Measurements from ENCODE around the gene MDM4.
A peak's percentile ranks its signal among the peaks of the same experiment; 100 is the strongest.
"Not testable (repeated sequence)": the region's sequence is repeated elsewhere in the genome, so short reads cannot be mapped to it uniquely, and the experiment has no call there.

MDM4 gene

GRCh38 chr1:204521941-204522521, 5.8 kb downstream of the MDM4 start:
- peaks cover 61% of the 10 kb centered on the region for H3K4me1 Mint-ChIP-seq
- not testable (repeated sequence) for DNase-seq (ENCODE audit: low spot score in 2 of 2); H3K27ac Mint-ChIP-seq; ATAC-seq; H3K4me3 Mint-ChIP-seq; H3K9me3 Mint-ChIP-seq
- peaks cover 38% of the 10 kb centered on the region for H3K36me3 Mint-ChIP-seq

- H3K4me1 Mint-ChIP-seq: peaks cover 48% of the 10 kb centered on the region
- peaks cover 3% of the 10 kb centered on the region for H3K9me3 Mint-ChIP-seq
- DNase-seq (ENCODE audit: low spot score in 2 of 2) (no peak), ATAC-seq (peak; percentile 38)
- H3K4me3 Mint-ChIP-seq: no peak overlapping the region
- H3K27ac Mint-ChIP-seq: peak overlapping the region; percentile 18
- peaks cover 54% of the 10 kb centered on the region for H3K36me3 Mint-ChIP-seq
These were observed 7.5 kb downstream of the MDM4 start for GRCh38 chr1:204523605-204524215.

DNA sequence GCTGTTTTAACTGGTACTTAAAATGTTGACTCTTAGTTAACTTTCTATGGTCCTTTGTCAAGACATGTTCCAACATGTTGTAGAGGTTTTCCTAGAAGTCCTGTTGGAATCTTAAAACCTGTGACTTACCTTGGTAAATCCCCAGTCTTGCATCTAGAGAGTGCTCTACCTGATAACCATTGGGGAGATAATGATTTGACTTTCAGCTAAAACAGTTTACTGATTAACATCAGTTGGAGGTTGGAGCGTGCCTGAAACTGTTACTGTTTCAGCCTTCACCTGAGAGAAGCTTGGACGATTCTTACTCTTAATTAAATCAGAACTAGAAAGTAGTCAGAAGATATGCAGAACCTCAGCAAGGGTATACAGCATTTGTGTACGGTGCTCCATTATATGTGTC, 8.8 kb downstream of the MDM4 start:
- ATAC-seq: no peak
- Mint-ChIP-seq H3K4me1 (peaks cover 36% of the 10 kb centered on the region), H3K36me3 (peaks cover 67% of the 10 kb centered on the region), H3K4me3 (no peak overlapping the region), H3K27ac (peak overlapping the region; percentile 74), H3K9me3 (peaks cover 3% of the 10 kb centered on the region)
- DNase-seq (ENCODE audit: low spot score in 2 of 2): no peak

- H3K9me3 Mint-ChIP-seq: peaks cover 3% of the 10 kb centered on the region
- H3K4me3 Mint-ChIP-seq: no peak overlapping the region
- H3K36me3 Mint-ChIP-seq: peaks cover 100% of the 10 kb centered on the region
- no peak for DNase-seq (ENCODE audit: low spot score in 2 of 2)
- peaks cover 26% of the 10 kb centered on the region for H3K4me1 Mint-ChIP-seq
- no peak overlapping the region for H3K27ac Mint-ChIP-seq
- no peak for ATAC-seq
These were observed 12.0 kb downstream of the MDM4 start for GRCh38 chr1:204528241-204528640.

GRCh38 chr1:204528677-204529076, 12.5 kb downstream of the MDM4 start:
- H3K27ac Mint-ChIP-seq: no peak overlapping the region
- H3K4me3 Mint-ChIP-seq: no peak overlapping the region
- H3K4me1 Mint-ChIP-seq: peaks cover 23% of the 10 kb centered on the region
- H3K9me3 Mint-ChIP-seq: peaks cover 3% of the 10 kb centered on the region
- DNase-seq (ENCODE audit: low spot score in 2 of 2): no peak
- no peak for ATAC-seq
- peaks cover 100% of the 10 kb centered on the region for H3K36me3 Mint-ChIP-seq

DNA sequence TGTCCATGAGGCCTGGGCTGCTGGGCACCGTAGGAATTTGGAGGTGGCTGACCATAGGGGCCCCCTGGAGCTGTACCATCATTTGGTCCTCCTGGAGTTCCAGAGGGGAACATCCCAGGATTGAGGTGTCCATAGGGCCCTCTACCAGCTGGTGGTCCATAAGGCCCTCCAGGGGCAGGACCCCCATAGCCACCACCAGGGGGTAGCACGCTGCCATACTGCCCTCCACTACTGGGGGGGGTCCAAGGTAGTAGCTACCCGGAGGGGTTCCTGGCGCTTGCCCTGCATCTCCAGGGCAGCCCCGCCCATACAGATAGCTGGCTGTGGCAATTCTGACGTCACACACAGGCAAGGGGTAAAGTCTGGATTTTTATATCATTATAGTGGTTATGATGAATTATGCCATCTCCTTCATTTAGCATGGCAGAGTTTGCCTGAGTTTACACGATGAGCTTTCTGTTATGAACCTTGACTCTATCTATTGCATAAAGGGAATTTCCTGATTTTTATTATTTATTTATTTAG, 13.2 kb downstream of the MDM4 start:
- Mint-ChIP-seq H3K27ac (no peak overlapping the region), H3K4me1 (peaks cover 17% of the 10 kb centered on the region), H3K4me3 (no peak overlapping the region), H3K9me3 (no peaks in the 10 kb centered on the region), H3K36me3 (peaks cover 100% of the 10 kb centered on the region)
- no peak for ATAC-seq
- DNase-seq (ENCODE audit: low spot score in 2 of 2): no peak

DNA sequence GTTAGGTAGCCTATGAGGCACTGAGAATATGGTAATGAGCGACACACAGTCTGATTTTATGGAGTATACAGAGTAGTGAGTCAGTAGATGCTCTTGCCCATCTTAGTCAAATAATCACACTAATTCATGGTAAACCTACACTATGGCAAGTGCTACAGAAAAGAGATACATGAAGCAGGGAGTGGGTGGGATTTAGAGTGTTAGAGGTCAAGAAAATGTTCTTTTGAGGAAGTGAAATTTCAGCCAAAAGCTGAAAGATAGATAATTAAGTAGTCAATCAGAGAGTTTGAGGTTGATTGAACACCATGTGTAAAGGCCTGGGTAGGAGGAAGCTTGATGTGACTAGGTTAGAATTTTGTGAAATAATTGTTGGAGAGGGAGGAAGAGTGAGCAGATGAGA, 14.7 kb downstream of the MDM4 start:
- Mint-ChIP-seq H3K9me3 (no peaks in the 10 kb centered on the region), H3K4me3 (no peak overlapping the region), H3K27ac (no peak overlapping the region), H3K36me3 (peaks cover 100% of the 10 kb centered on the region), H3K4me1 (peaks cover 11% of the 10 kb centered on the region)
- ATAC-seq (peak; percentile 84), DNase-seq (ENCODE audit: low spot score in 2 of 2) (no peak)

DNA sequence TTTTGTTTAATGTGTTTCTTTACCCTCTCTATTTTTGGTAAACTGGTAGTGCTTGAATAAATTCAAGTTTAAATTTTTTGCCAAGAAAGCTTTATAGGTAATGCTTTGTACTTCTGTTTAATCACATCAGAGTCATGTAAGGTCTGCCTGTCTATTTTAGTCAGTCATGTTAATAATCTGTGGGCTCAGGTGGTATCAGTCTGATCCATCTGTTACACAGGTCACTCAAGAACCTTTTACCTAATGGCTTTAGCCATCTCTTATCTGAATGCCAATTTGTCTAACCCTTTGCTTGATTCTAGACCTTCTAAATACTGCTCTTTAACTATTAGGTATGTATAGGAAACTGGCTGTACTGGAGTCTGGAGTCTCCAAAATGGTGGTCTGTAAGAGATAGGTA, 16.6 kb downstream of the MDM4 start:
- no peak overlapping the region for H3K27ac Mint-ChIP-seq

GRCh38 chr1:204541626-204542025, 25.4 kb downstream of the MDM4 start:
- H3K9me3 Mint-ChIP-seq: no peaks in the 10 kb centered on the region
- H3K36me3 Mint-ChIP-seq: peaks cover 100% of the 10 kb centered on the region
- no peak for ATAC-seq
- no peak overlapping the region for H3K4me3 Mint-ChIP-seq
- no peak for DNase-seq (ENCODE audit: low spot score in 2 of 2)
- peaks cover 53% of the 10 kb centered on the region for H3K4me1 Mint-ChIP-seq
- peak overlapping the region; percentile 87 for H3K27ac Mint-ChIP-seq

More for the DNA sequence above, 16.6 kb downstream of the MDM4 start:
- H3K4me3 Mint-ChIP-seq: no peak overlapping the region
- DNase-seq (ENCODE audit: low spot score in 2 of 2): no peak
- no peaks in the 10 kb centered on the region for H3K9me3 Mint-ChIP-seq
- ATAC-seq: no peak
- H3K36me3 Mint-ChIP-seq: peaks cover 100% of the 10 kb centered on the region
- peaks cover 17% of the 10 kb centered on the region for H3K4me1 Mint-ChIP-seq

GRCh38 chr1:204544321-204544720, 28.1 kb downstream of the MDM4 start:
- peaks cover 51% of the 10 kb centered on the region for H3K4me1 Mint-ChIP-seq
- peak overlapping the region; percentile 35 for H3K4me3 Mint-ChIP-seq
- peak overlapping the region; percentile 87 for H3K27ac Mint-ChIP-seq
- ATAC-seq (peak; percentile 98), DNase-seq (ENCODE audit: low spot score in 2 of 2) (no peak)
- no peaks in the 10 kb centered on the region for H3K9me3 Mint-ChIP-seq
- H3K36me3 Mint-ChIP-seq: peaks cover 100% of the 10 kb centered on the region

DNA sequence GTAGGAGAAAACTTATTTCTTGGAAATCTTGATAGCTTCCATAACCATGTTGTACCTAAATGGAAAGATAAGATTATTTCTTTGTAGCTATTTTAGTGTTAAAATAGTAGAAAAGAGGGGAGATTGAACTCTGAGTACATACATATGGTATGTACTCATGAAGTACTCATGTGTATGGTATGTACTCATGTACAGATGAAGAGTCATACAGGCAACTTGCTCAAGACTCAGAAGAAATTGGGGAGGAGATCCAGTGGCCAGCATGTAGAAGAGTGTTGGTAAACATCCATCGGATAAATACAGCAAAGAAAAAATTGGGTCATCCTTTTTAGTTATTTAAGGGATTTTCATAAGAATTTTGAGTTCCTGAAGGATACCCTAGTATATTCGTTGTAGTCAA, 29.0 kb downstream of the MDM4 start:
- Mint-ChIP-seq H3K9me3 (no peaks in the 10 kb centered on the region), H3K36me3 (peaks cover 100% of the 10 kb centered on the region), H3K4me1 (peaks cover 51% of the 10 kb centered on the region), H3K4me3 (peak overlapping the region; percentile 35), H3K27ac (peak overlapping the region; percentile 87)
- ATAC-seq (peak; percentile 59), DNase-seq (ENCODE audit: low spot score in 2 of 2) (no peak)

- DNase-seq (ENCODE audit: low spot score in 2 of 2) (no peak), ATAC-seq (no peak)
- peaks cover 51% of the 10 kb centered on the region for H3K4me1 Mint-ChIP-seq
- H3K36me3 Mint-ChIP-seq: peaks cover 100% of the 10 kb centered on the region
- peak overlapping the region; percentile 35 for H3K4me3 Mint-ChIP-seq
- no peaks in the 10 kb centered on the region for H3K9me3 Mint-ChIP-seq
- H3K27ac Mint-ChIP-seq: peak overlapping the region; percentile 87
These were observed 29.7 kb downstream of the MDM4 start for GRCh38 chr1:204545881-204546280.

DNA sequence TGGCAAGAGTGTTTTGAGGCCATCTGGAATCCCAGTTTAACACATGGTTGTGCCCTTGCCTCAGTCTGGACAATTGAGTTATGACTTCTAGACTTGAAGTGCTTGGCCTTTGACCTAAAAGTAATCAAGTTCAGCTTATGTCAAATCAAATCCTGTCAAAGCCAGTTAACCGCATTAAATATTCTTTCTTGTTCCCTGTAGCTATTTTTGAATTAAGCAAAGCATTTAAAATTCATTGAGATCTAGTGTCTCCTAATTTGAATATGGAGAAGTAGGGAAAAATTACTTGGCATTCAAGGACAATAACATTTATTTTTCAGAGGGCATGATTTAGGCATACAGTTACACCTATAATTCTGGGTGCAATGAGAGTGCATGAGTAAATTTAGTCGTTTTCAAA, 32.1 kb downstream of the MDM4 start:
- peaks cover 100% of the 10 kb centered on the region for H3K36me3 Mint-ChIP-seq
- ATAC-seq: no peak
- DNase-seq (ENCODE audit: low spot score in 2 of 2): no peak
- no peak overlapping the region for H3K4me3 Mint-ChIP-seq
- H3K4me1 Mint-ChIP-seq: peaks cover 36% of the 10 kb centered on the region
- no peaks in the 10 kb centered on the region for H3K9me3 Mint-ChIP-seq
- peak overlapping the region; percentile 29 for H3K27ac Mint-ChIP-seq

- no peak for DNase-seq (ENCODE audit: low spot score in 2 of 2)
- H3K4me1 Mint-ChIP-seq: peaks cover 30% of the 10 kb centered on the region
- no peaks in the 10 kb centered on the region for H3K9me3 Mint-ChIP-seq
- no peak overlapping the region for H3K4me3 Mint-ChIP-seq
- peaks cover 100% of the 10 kb centered on the region for H3K36me3 Mint-ChIP-seq
- no peak for ATAC-seq
- peak overlapping the region; percentile 29 for H3K27ac Mint-ChIP-seq
These were observed 33.1 kb downstream of the MDM4 start for GRCh38 chr1:204549313-204549712.

GRCh38 chr1:204550926-204551325, 34.7 kb downstream of the MDM4 start:
- ATAC-seq (no peak), DNase-seq (ENCODE audit: low spot score in 2 of 2) (no peak)
- Mint-ChIP-seq H3K4me3 (no peak overlapping the region), H3K36me3 (peaks cover 94% of the 10 kb centered on the region), H3K27ac (no peak overlapping the region), H3K9me3 (no peaks in the 10 kb centered on the region), H3K4me1 (peaks cover 16% of the 10 kb centered on the region)

GRCh38 chr1:204556458-204557052, 40.3 kb downstream of the MDM4 start:
- Mint-ChIP-seq H3K27ac (no peak overlapping the region), H3K4me3 (no peak overlapping the region), H3K36me3 (peaks cover 64% of the 10 kb centered on the region), H3K9me3 (no peaks in the 10 kb centered on the region), H3K4me1 (peaks cover 8% of the 10 kb centered on the region)
- DNase-seq (ENCODE audit: low spot score in 2 of 2): no peak
- no peak for ATAC-seq

Data from stimulated activated effector memory CD8-positive, alpha-beta T cell treated with anti-CD3 and anti-CD28 coated beads, Interleukin-12 subunit alpha, Interleukin-12 subunit beta, amount 100 ng/mL, for 72 hours (primary cell).